Astrocyte of the cerebellum (primary cell): Measurements from ENCODE around the gene TMEM158.

Experiments used
- DNase-seq: peaks from one replicate; pipeline ENCODE4 v3.0.0-alpha.2; 2011; ENCODE audit warnings: low read depth
- H3K4me3 ChIP-seq: 2 replicates; pipeline ENCODE4 v1.5.1; 2011; ENCODE audit warnings: mild to moderate bottlenecking, low read depth, low read length, moderate library complexity
- CTCF ChIP-seq: IDR thresholded peaks from 2 replicates; pipeline ENCODE4 v1.5.1; 2012; ENCODE audit warnings: low read length, low read depth, moderate library complexity, mild to moderate bottlenecking; ENCODE audit errors: missing control alignments
- in situ Hi-C: cut with HindIII; loops from 2 replicates; pipeline ENCODE4 v1.10.0; 2017; ENCODE audit warnings: low sequenced_read_pairs

TMEM158 gene

DNA sequence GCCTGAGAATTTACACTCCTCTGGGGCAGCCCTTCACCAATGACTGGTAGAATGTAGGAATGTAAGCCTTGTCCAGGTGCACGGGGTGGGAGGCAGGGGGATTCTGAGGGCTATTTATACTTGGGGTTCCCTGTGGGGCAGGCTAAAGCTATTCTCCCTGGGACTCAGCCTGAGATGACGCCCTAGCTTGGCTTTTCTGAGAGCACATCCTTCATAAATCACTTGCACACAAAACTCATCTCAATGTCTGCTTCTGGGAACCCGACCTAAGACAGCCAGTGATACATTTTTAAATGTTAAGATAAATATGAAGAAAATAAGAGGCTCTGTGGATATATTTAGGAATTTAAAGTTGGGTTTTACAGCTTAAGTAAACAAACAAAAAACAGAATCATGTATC lies 16.6 kb downstream of the TMEM158 start:
- no peak for DNase-seq
- no peak for TF ChIP-seq CTCF
- no peak overlapping the region for H3K4me3 ChIP-seq
- in situ Hi-C loops: loop anchor here (25.0 kb wide), 1 partner anchor 172 kb away; the partner anchor contains the start of gene CLEC3B

GRCh38 chr3:45208586-45208985 lies 17.5 kb downstream of the TMEM158 start:
- in situ Hi-C loops: loop anchor here (25.0 kb wide), 1 partner anchor 171 kb away; the partner anchor contains the start of gene CLEC3B
- H3K4me3 ChIP-seq: no peak overlapping the region
- TF ChIP-seq CTCF: no peak
- no peak for DNase-seq

GRCh38 chr3:45207446-45207845 lies 18.6 kb downstream of the TMEM158 start:
- in situ Hi-C loops: loop anchor here (25.0 kb wide), 1 partner anchor 170 kb away; the partner anchor contains the start of gene CLEC3B
- H3K4me3 ChIP-seq: no peak overlapping the region
- no peak for DNase-seq
- TF ChIP-seq CTCF: no peak

- TF ChIP-seq CTCF: no peak
- no peak for DNase-seq
- no peak overlapping the region for H3K4me3 ChIP-seq
- in situ Hi-C loops: loop anchor here (25.0 kb wide), 1 partner anchor 168 kb away; the partner anchor contains the start of gene CLEC3B
Measured at GRCh38 chr3:45205126-45205525, 21.0 kb downstream of the TMEM158 start.

GRCh38 chr3:45204136-45204535 lies 22.0 kb downstream of the TMEM158 start:
- no peak for TF ChIP-seq CTCF
- DNase-seq: no peak
- H3K4me3 ChIP-seq: no peak overlapping the region
- in situ Hi-C loops: loop anchor here (25.0 kb wide), 1 partner anchor 167 kb away; the partner anchor contains the start of gene CLEC3B

DNA sequence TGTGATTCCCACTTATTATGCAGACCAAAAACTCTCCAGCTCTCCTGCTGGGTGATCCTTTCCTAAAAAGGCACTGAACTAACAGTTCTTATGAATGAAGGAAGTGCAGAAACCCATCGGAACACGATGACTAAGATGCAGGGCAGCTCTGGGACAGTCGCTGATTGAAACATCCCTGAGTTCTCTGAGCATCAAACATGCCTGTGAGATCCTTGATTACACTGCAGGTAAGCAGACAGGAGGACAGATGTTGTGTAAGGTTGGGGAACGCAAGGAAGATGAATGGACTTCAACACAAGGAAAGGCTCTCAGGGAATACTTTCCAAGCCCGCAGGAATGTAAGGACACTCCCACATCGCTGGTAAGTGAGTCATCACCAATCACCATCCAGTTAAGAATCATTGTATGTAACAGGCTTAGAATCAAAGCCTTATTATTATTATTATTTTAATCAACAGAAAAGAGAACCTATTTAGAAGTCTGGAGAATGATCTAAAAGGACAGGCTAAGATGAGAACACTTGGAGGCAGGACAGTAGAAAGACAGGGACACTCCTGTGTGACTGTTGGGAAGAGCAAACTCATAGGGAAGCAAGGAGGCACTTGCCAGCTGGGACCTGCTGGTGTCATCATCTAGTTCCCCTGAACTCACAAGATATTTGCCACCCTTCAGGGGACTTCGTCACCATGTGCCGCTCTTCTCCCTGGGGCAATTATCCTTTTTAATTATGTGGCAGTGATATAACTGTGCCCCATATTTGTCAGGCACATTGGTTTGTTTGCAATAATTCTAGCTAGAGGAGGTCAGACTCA lies 26.0 kb downstream of the TMEM158 start:
- DNase-seq: peak; percentile 77
- no peak overlapping the region for H3K4me3 ChIP-seq
- TF ChIP-seq CTCF: no peak
- in situ Hi-C loops: loop anchor here (25.0 kb wide), 1 partner anchor 163 kb away; the partner anchor contains the start of gene CLEC3B
